GM19324 (cell line): ENCODE results near the gene MYL2.
A peak's percentile ranks its signal among the peaks of the same experiment; 100 is the strongest.

Experiments used
- ATAC-seq: cut with Tn5 transposase; IDR thresholded peaks from one replicate; pipeline ENCODE4 v1.9.1; 2021; ENCODE audit warnings: mild to moderate bottlenecking, moderate library complexity; ENCODE audit not compliant: unreplicated experiment, low FRiP score

Gene MYL2

GRCh38 chr12:110930348-110931314 lies 10.3 kb upstream of the MYL2 start:
- ATAC-seq = no peak

GRCh38 chr12:110929818-110930217 lies 9.4 kb upstream of the MYL2 start:
- ATAC-seq = no peak

- no peak for ATAC-seq
Measured at GRCh38 chr12:110928700-110929099, 8.3 kb upstream of the MYL2 start.

GRCh38 chr12:110927546-110927945 lies 7.2 kb upstream of the MYL2 start:
- no peak for ATAC-seq

- no peak for ATAC-seq
Measured at GRCh38 chr12:110923692-110924334, 3.4 kb upstream of the MYL2 start.

GRCh38 chr12:110923192-110923591 lies 2.8 kb upstream of the MYL2 start:
- no peak for ATAC-seq

GRCh38 chr12:110922652-110923051 lies 2.3 kb upstream of the MYL2 start:
- no peak for ATAC-seq

GRCh38 chr12:110921262-110921661 lies 883 bp upstream of the MYL2 start:
- ATAC-seq = no peak

GRCh38 chr12:110919720-110920119 lies 659 bp downstream of the MYL2 start:
- ATAC-seq = no peak

GRCh38 chr12:110917961-110918360 lies 2.4 kb downstream of the MYL2 start:
- no peak for ATAC-seq

- ATAC-seq = no peak
Measured at GRCh38 chr12:110917467-110917866, 2.9 kb downstream of the MYL2 start.

GRCh38 chr12:110916295-110916875 lies 4.0 kb downstream of the MYL2 start:
- ATAC-seq = no peak

GRCh38 chr12:110913119-110914056 lies 7.0 kb downstream of the MYL2 start:
- peak; percentile 89 for ATAC-seq

- ATAC-seq = no peak
Measured at GRCh38 chr12:110912263-110912662, 8.1 kb downstream of the MYL2 start.

GRCh38 chr12:110908377-110909152 lies 11.8 kb downstream of the MYL2 start:
- ATAC-seq = no peak

GRCh38 chr12:110907583-110907982 lies 12.8 kb downstream of the MYL2 start:
- no peak for ATAC-seq

- ATAC-seq = no peak
Measured at GRCh38 chr12:110906985-110907384, 13.4 kb downstream of the MYL2 start.

- ATAC-seq = no peak
Measured at GRCh38 chr12:110906516-110906915, 13.9 kb downstream of the MYL2 start.

- no peak for ATAC-seq
Measured at GRCh38 chr12:110906083-110906482, 14.3 kb downstream of the MYL2 start.

GRCh38 chr12:110903511-110903910 lies 16.9 kb downstream of the MYL2 start:
- no peak for ATAC-seq
